ENCODE measurements around the gene DARS1. TPM values are rescaled to one million over a fixed set of nuclear protein-coding genes. Genes with fewer than 3 reads are reported as not detected.

The DARS1 gene
- total and polyA plus RNA-seq, 10 donors, result 56.2 to 88.6 (median 66.1) TPM

DNA sequence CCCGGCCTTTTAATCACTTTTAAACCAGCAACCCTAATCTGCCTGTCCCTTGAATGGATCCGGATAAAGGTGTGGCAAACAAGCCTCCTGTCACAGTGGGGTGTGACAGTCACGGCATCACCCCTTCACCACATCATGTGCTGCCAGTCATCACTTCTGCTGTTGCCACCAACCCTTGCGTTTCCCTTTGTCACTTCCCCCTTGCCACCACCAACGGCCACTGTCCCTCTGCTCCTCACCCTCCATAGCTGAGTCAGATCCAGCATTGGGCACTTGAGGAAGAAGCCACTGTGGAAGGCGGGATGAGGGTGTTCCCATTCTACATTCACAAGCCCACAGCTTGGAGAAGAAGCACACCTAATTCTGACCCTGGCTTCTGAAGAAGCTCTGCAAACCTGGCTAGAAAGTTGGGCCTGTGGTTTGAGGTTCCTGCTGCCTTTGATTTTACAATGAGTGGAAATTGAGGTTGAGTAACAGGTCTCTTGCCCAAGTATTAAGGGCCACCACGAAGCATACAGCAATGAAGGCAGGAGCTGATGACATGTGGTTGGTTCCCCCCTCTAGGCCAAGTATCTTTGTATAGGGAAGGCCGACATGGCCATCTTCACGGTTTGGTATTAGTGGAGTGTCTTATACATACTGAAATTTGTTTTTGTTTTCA is 22.9 kb upstream of the DARS1 start:
- H3K4me1 ChIP-seq, result peaks cover 9 to 86% (median 41%) of the 10 kb centered on the region in 6 donors

GRCh38 chr2:136006658-136007057 is 21.2 kb upstream of the DARS1 start:
- intact Hi-C loops (cut with DNase I; ENCODE audit: low total_unique reads), result no loop called here
- WGBS, 5 donors, result 68 to 87% (median 74%) methylated on average over 3 of the region's 3 CpGs
- no peaks in the 10 kb centered on the region for H3K36me3 ChIP-seq
- peak overlapping the region in 1 of 8 donors; percentile 53 for H3K4me3 ChIP-seq
- no peak for TF ChIP-seq POLR2AphosphoS5 (IDR thresholded peaks at IDR 0.05)
- TF ChIP-seq CTCF (IDR thresholded peaks at IDR 0.05 in 8 of 11, conservative IDR thresholded peaks at IDR 0.05 in 3 of 11), result no peak
- no peak for TF ChIP-seq POLR2A (IDR thresholded peaks at IDR 0.05)
- H3K4me1 ChIP-seq, result peaks cover 9 to 72% (median 33%) of the 10 kb centered on the region in 6 donors
- DNase-seq, result no peak
- H3K27ac ChIP-seq, result peak overlapping the region in 3 of 8 donors; percentile 89 to 93 (median 92)
- H3K9me3 ChIP-seq, result no peaks in the 10 kb centered on the region
- no peaks in the 10 kb centered on the region for H3K27me3 ChIP-seq (replicated peaks in 1 of 7)

More for the DNA sequence above, 22.9 kb upstream of the DARS1 start:
- TF ChIP-seq POLR2AphosphoS5 (IDR thresholded peaks at IDR 0.05) (peak; percentile 55 to 94 (median 86)), CTCF (IDR thresholded peaks at IDR 0.05 in 8 of 11, conservative IDR thresholded peaks at IDR 0.05 in 3 of 11) (peak in 5 of 11 experiments; percentile 12 to 49 (median 27)), POLR2A (IDR thresholded peaks at IDR 0.05) (no peak)
- peak; percentile 93 for DNase-seq
- Histone ChIP-seq H3K27me3 (replicated peaks in 1 of 7) (no peaks in the 10 kb centered on the region), H3K27ac (peak overlapping the region; percentile 72 to 93 (median 84)), H3K36me3 (no peaks in the 10 kb centered on the region), H3K4me3 (peak overlapping the region in 1 of 8 donors; percentile 53), H3K9me3 (no peaks in the 10 kb centered on the region)
- WGBS, 5 donors, result 31 to 55% (median 47%) methylated on average over 9 of the region's 9 CpGs
- intact Hi-C loops (cut with DNase I; ENCODE audit: low total_unique reads), result no loop called here

- no peak for DNase-seq
- H3K36me3 ChIP-seq, result no peaks in the 10 kb centered on the region
- 45 to 72% (median 54%) methylated on average over 3 of the region's 3 CpGs for WGBS, 5 donors
Measured at GRCh38 chr2:136005462-136006196, 20.2 kb upstream of the DARS1 start.

More at GRCh38 chr2:136005462-136006196, 20.2 kb upstream of the DARS1 start:
- Histone ChIP-seq H3K27ac (peak overlapping the region in 2 of 8 donors; percentile 89 to 93), H3K4me3 (no peak overlapping the region), H3K9me3 (no peaks in the 10 kb centered on the region), H3K27me3 (replicated peaks in 1 of 7) (no peaks in the 10 kb centered on the region), H3K4me1 (peaks cover 13 to 74% (median 38%) of the 10 kb centered on the region in 6 donors)
- TF ChIP-seq POLR2AphosphoS5 (IDR thresholded peaks at IDR 0.05), result no peak
- no peak for TF ChIP-seq POLR2A (IDR thresholded peaks at IDR 0.05)
- no peak for TF ChIP-seq CTCF (IDR thresholded peaks at IDR 0.05 in 8 of 11, conservative IDR thresholded peaks at IDR 0.05 in 3 of 11)
- intact Hi-C loops (cut with DNase I; ENCODE audit: low total_unique reads), result no loop called here
